ENCODE measurements around the gene PDE4A.
"Not testable (repeated sequence)": the region's sequence is repeated elsewhere in the genome, so short reads cannot be mapped to it uniquely, and the experiment has no call there.

The PDE4A gene

GRCh38 chr19:10461047-10461949 lies 41.0 kb downstream of the PDE4A start:
- Mint-ChIP-seq H3K27ac (peak overlapping the region; percentile 34), H3K4me3 (no peak overlapping the region), H3K9me3 (no peaks in the 10 kb centered on the region), H3K4me1 (peaks cover 15% of the 10 kb centered on the region), H3K36me3 (peaks cover 88% of the 10 kb centered on the region)
- peak; percentile 96 for ATAC-seq
- peak; percentile 87 to 96 for DNase-seq (ENCODE audit: low spot score in 2 of 2)

- H3K36me3 Mint-ChIP-seq = peaks cover 89% of the 10 kb centered on the region
- peak overlapping the region; percentile 34 for H3K27ac Mint-ChIP-seq
- H3K4me3 Mint-ChIP-seq = not testable (repeated sequence)
Measured at GRCh38 chr19:10462042-10462441, 41.7 kb downstream of the PDE4A start.

GRCh38 chr19:10462557-10462956 lies 42.2 kb downstream of the PDE4A start:
- Mint-ChIP-seq H3K36me3 (peaks cover 92% of the 10 kb centered on the region), H3K9me3 (no peaks in the 10 kb centered on the region), H3K27ac (no peak overlapping the region), H3K4me3 (no peak overlapping the region), H3K4me1 (peaks cover 15% of the 10 kb centered on the region)
- DNase-seq (ENCODE audit: low spot score in 2 of 2) (no peak), ATAC-seq (no peak)

More at GRCh38 chr19:10462042-10462441, 41.7 kb downstream of the PDE4A start:
- DNase-seq (ENCODE audit: low spot score in 2 of 2); H3K9me3 Mint-ChIP-seq; ATAC-seq: not testable (repeated sequence)
- peaks cover 15% of the 10 kb centered on the region for H3K4me1 Mint-ChIP-seq

- Mint-ChIP-seq H3K4me1 (peaks cover 20% of the 10 kb centered on the region), H3K27ac (no peak overlapping the region), H3K36me3 (peaks cover 100% of the 10 kb centered on the region), H3K4me3 (no peak overlapping the region), H3K9me3 (no peaks in the 10 kb centered on the region)
- DNase-seq (ENCODE audit: low spot score in 2 of 2) = no peak
- ATAC-seq = no peak
Measured at GRCh38 chr19:10464456-10464855, 44.1 kb downstream of the PDE4A start.

- Mint-ChIP-seq H3K4me3 (no peak overlapping the region), H3K9me3 (no peaks in the 10 kb centered on the region), H3K27ac (no peak overlapping the region), H3K36me3 (peaks cover 75% of the 10 kb centered on the region), H3K4me1 (peaks cover 14% of the 10 kb centered on the region)
- ATAC-seq (no peak), DNase-seq (ENCODE audit: low spot score in 2 of 2) (no peak)
Measured at GRCh38 chr19:10467104-10467706, 46.9 kb downstream of the PDE4A start.

- DNase-seq (ENCODE audit: low spot score in 2 of 2) (no peak), ATAC-seq (no peak)
- Mint-ChIP-seq H3K36me3 (peaks cover 66% of the 10 kb centered on the region), H3K4me1 (peaks cover 7% of the 10 kb centered on the region), H3K27ac (no peak overlapping the region), H3K9me3 (no peaks in the 10 kb centered on the region), H3K4me3 (no peak overlapping the region)
Measured at GRCh38 chr19:10468133-10468532, 47.8 kb downstream of the PDE4A start.

GRCh38 chr19:10471909-10472308 lies 51.6 kb downstream of the PDE4A start:
- DNase-seq (ENCODE audit: low spot score in 2 of 2) (no peak), ATAC-seq (peak; percentile 57)
- peak overlapping the region; percentile 34 for H3K27ac Mint-ChIP-seq
- H3K4me3 Mint-ChIP-seq = no peak overlapping the region
- peaks cover 9% of the 10 kb centered on the region for H3K4me1 Mint-ChIP-seq
- no peaks in the 10 kb centered on the region for H3K9me3 Mint-ChIP-seq
- H3K36me3 Mint-ChIP-seq = peaks cover 42% of the 10 kb centered on the region

GRCh38 chr19:10473192-10473591 lies 52.9 kb downstream of the PDE4A start:
- no peak for ATAC-seq
- peaks cover 29% of the 10 kb centered on the region for H3K36me3 Mint-ChIP-seq
- peaks cover 9% of the 10 kb centered on the region for H3K4me1 Mint-ChIP-seq
- H3K4me3 Mint-ChIP-seq = no peak overlapping the region
- peak overlapping the region; percentile 84 for H3K27ac Mint-ChIP-seq
- no peaks in the 10 kb centered on the region for H3K9me3 Mint-ChIP-seq
- no peak for DNase-seq (ENCODE audit: low spot score in 2 of 2)

- no peak overlapping the region for H3K4me3 Mint-ChIP-seq
- no peak overlapping the region for H3K27ac Mint-ChIP-seq
- peaks cover 14% of the 10 kb centered on the region for H3K36me3 Mint-ChIP-seq
- H3K4me1 Mint-ChIP-seq = peaks cover 15% of the 10 kb centered on the region
- ATAC-seq = peak; percentile 42
- no peak for DNase-seq (ENCODE audit: low spot score in 2 of 2)
- H3K9me3 Mint-ChIP-seq = no peaks in the 10 kb centered on the region
Measured at GRCh38 chr19:10474962-10475451, 54.7 kb downstream of the PDE4A start.

- Mint-ChIP-seq H3K27ac (no peak overlapping the region), H3K9me3 (no peaks in the 10 kb centered on the region), H3K4me1 (peaks cover 11% of the 10 kb centered on the region), H3K4me3 (peak overlapping the region; percentile 64), H3K36me3 (peaks cover 21% of the 10 kb centered on the region)
- no peak for DNase-seq (ENCODE audit: low spot score in 2 of 2)
- no peak for ATAC-seq
Measured at GRCh38 chr19:10478476-10478875, 58.1 kb downstream of the PDE4A start.

- no peaks in the 10 kb centered on the region for H3K9me3 Mint-ChIP-seq
- peak; percentile 69 to 87 for DNase-seq (ENCODE audit: low spot score in 2 of 2)
- peaks cover 18% of the 10 kb centered on the region for H3K36me3 Mint-ChIP-seq
- H3K4me3 Mint-ChIP-seq = peak overlapping the region; percentile 64
- peaks cover 11% of the 10 kb centered on the region for H3K4me1 Mint-ChIP-seq
- peak; percentile 97 for ATAC-seq
- peak overlapping the region; percentile 74 for H3K27ac Mint-ChIP-seq
Measured at GRCh38 chr19:10478903-10479384, 58.6 kb downstream of the PDE4A start.

- Mint-ChIP-seq H3K36me3 (peaks cover 78% of the 10 kb centered on the region), H3K4me3 (no peak overlapping the region), H3K4me1 (no peaks in the 10 kb centered on the region), H3K27ac (peak overlapping the region; percentile 23), H3K9me3 (no peaks in the 10 kb centered on the region)
- DNase-seq (ENCODE audit: low spot score in 2 of 2) = no peak
- ATAC-seq = no peak
Measured at GRCh38 chr19:10486551-10486950, 66.2 kb downstream of the PDE4A start.

- H3K4me3 Mint-ChIP-seq = no peak overlapping the region
- no peaks in the 10 kb centered on the region for H3K4me1 Mint-ChIP-seq
- ATAC-seq = no peak
- no peak for DNase-seq (ENCODE audit: low spot score in 2 of 2)
- H3K9me3 Mint-ChIP-seq = no peaks in the 10 kb centered on the region
- no peak overlapping the region for H3K27ac Mint-ChIP-seq
- peaks cover 99% of the 10 kb centered on the region for H3K36me3 Mint-ChIP-seq
Measured at GRCh38 chr19:10491472-10492047, 71.2 kb downstream of the PDE4A start.

- Mint-ChIP-seq H3K4me1 (peaks cover 40% of the 10 kb centered on the region), H3K9me3 (no peaks in the 10 kb centered on the region), H3K27ac (peak overlapping the region; percentile 75), H3K4me3 (no peak overlapping the region), H3K36me3 (peaks cover 92% of the 10 kb centered on the region)
- ATAC-seq (no peak), DNase-seq (ENCODE audit: low spot score in 2 of 2) (no peak)
Measured at GRCh38 chr19:10497371-10497770, 77.0 kb downstream of the PDE4A start.

GRCh38 chr19:10499550-10500246 lies 79.4 kb downstream of the PDE4A start:
- ATAC-seq (no peak), DNase-seq (ENCODE audit: low spot score in 2 of 2) (no peak)
- Mint-ChIP-seq H3K4me1 (peaks cover 46% of the 10 kb centered on the region), H3K9me3 (no peaks in the 10 kb centered on the region), H3K27ac (peak overlapping the region; percentile 98), H3K4me3 (peak overlapping the region; percentile 94), H3K36me3 (peaks cover 81% of the 10 kb centered on the region)

Measured in stimulated activated effector memory CD8-positive, alpha-beta T cell treated with anti-CD3 and anti-CD28 coated beads, Interleukin-12 subunit alpha, Interleukin-12 subunit beta, amount 100 ng/mL, for 72 hours (primary cell).